Activated T-helper 9 cell treated with anti-CD3 and anti-CD28 coated beads, Interleukin-2, amount 50 U/mL, for 16 hours (primary cell): Measurements from ENCODE around the gene MINDY3.

Experiments used
- DNase-seq: peaks from one replicate; pipeline ENCODE4 v3.0.0-alpha.2; 2020; ENCODE audit warnings: low read depth

The MINDY3 gene

DNA sequence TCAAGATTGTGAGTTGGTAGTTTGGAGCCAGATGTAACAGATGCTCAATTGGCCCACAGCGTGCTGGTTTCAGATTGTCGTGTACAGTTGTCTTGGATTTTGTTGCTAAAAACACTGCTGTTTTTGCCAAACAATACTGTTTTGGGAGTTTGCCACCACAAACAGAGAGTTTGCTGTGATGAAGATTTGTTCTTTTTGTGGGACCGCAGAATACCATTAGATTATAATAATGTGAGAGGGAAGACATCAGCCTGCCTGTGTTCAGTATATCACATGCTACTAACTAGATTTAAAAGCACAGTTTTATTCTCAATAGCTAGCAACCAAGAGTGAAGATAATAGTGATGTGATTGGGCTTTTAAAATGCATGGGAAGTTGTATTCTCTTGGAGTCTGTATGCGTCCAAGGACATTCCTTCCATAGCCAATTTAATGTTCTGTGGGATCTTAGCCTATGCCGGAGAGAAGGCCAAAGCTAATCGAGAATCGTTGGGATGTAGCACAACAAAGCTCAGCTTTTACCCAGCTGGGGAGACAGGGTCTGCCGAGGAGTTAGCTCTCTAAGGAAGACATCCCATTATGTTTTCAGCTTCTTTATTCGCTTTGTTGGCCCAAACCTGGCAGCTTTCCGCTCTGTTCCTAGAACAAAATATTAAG is 121.9 kb downstream of the MINDY3 start:
- DNase-seq = no peak

GRCh38 chr10:15737656-15738055 is 122.7 kb downstream of the MINDY3 start:
- no peak for DNase-seq

DNA sequence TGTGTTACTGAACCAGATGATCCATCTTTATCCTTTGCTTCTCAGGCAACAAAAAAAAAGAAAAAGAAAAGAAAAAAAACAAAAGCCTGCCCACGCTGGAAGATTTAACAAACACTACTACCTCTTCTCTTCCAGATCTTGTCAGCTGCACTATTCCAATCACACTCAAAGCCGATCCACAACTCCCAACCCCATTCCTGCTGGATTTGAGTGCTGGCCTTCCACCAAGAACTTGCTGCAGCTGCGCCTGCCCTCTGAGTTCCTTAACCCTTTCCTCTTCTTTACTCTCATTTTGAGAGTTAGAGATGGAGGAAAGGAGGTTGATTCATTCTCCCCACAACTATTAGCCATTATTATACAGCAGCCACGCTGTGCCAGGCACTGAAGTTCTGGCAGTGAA is 124.5 kb downstream of the MINDY3 start:
- no peak for DNase-seq

- no peak for DNase-seq
These were observed 130.0 kb downstream of the MINDY3 start for GRCh38 chr10:15730341-15730740.

DNA sequence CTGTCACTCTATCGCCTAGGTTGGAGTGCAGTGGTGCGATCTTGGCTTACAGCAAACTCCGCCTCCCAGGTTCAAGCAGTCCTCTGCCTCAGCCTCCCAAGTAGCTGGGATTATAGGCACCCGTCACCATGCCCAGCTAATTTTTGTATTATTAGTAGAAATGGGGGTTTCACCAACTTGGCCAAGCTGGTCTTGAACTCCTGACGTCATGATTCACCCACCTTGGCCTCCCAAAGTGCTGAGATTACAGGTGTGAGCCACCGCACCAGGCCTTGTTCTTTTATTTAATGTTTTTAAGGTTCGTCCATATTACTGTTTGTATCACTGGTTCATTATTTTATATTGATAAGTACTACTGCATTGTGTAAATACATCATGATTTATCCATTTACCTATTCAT is 130.4 kb downstream of the MINDY3 start:
- no peak for DNase-seq
